HL-60 (cell line): ENCODE data around the gene CCDC97.

Experiments
- CTCF ChIP-seq: IDR thresholded peaks from one replicate; pipeline ENCODE4 v1.5.1; 2011; ENCODE audit warnings: low read length, control low read depth, inconsistent platforms; ENCODE audit not compliant: insufficient read depth
- POLR2AphosphoS5 ChIP-seq: IDR thresholded peaks from 2 replicates; pipeline ENCODE4 v1.6.1; 2012; ENCODE audit warnings: low read depth
- TF ChIP-seq, protein P1 (sequence below): IDR thresholded peaks from 2 replicates; pipeline ENCODE4 v1.6.1; 2012; ENCODE audit warnings: low read depth; ENCODE audit not compliant: insufficient replicate concordance

DNA sequence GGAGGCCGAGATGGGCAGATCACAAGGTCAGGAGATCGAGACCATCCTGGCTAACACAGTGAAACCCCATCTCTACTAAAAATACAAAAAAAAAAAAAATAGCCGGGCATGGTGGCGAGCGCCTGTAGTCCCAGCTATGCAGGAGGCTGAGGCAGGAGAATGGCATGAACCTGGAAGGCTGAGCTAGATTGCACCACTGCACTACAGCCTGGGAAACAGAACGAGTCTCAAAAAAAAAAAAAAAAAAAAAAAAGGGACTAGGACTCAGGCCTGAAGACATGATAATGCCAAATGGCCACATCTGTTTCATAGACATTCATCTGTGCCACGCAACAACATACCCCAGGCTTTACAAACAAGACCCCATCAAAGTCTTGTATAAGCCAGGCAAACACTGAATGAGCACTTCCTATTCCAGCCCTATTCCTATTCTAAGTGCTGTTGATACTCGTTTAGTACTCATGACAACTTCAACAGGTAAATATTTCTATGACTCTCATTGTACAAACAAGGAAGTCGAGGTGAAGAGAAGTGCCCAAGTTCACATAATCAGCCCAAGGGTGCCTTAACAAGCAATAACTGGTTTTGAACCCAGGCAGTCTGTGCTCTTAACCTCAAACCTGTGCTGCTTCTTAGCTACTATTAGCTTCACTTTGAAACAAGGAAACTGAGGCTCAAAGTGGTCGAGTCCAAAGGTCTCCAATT is 52.3 kb downstream of the CCDC97 start:
- TF ChIP-seq CTCF (no peak), POLR2AphosphoS5 (no peak)
- TF ChIP-seq, protein P1, sequence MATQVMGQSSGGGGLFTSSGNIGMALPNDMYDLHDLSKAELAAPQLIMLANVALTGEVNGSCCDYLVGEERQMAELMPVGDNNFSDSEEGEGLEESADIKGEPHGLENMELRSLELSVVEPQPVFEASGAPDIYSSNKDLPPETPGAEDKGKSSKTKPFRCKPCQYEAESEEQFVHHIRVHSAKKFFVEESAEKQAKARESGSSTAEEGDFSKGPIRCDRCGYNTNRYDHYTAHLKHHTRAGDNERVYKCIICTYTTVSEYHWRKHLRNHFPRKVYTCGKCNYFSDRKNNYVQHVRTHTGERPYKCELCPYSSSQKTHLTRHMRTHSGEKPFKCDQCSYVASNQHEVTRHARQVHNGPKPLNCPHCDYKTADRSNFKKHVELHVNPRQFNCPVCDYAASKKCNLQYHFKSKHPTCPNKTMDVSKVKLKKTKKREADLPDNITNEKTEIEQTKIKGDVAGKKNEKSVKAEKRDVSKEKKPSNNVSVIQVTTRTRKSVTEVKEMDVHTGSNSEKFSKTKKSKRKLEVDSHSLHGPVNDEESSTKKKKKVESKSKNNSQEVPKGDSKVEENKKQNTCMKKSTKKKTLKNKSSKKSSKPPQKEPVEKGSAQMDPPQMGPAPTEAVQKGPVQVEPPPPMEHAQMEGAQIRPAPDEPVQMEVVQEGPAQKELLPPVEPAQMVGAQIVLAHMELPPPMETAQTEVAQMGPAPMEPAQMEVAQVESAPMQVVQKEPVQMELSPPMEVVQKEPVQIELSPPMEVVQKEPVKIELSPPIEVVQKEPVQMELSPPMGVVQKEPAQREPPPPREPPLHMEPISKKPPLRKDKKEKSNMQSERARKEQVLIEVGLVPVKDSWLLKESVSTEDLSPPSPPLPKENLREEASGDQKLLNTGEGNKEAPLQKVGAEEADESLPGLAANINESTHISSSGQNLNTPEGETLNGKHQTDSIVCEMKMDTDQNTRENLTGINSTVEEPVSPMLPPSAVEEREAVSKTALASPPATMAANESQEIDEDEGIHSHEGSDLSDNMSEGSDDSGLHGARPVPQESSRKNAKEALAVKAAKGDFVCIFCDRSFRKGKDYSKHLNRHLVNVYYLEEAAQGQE: no peak
